Choroid plexus epithelial cell (primary cell): ENCODE results near the gene ITPKB.

Experiments
- DNase-seq: peaks from one replicate; pipeline ENCODE4 v3.0.0-alpha.2; 2010; ENCODE audit warnings: low read depth
- H3K4me3 ChIP-seq: 2 replicates; pipeline ENCODE4 v1.5.1; 2011; ENCODE audit warnings: low read depth, mild to moderate bottlenecking, control low read depth, low read length, moderate library complexity
- TF ChIP-seq, protein P1 (sequence below): conservative IDR thresholded peaks from 2 replicates; pipeline ENCODE4 v1.5.1; 2011; ENCODE audit warnings: low read depth, mild to moderate bottlenecking, control low read depth, inconsistent platforms, low read length, moderate library complexity

ITPKB gene

DNA sequence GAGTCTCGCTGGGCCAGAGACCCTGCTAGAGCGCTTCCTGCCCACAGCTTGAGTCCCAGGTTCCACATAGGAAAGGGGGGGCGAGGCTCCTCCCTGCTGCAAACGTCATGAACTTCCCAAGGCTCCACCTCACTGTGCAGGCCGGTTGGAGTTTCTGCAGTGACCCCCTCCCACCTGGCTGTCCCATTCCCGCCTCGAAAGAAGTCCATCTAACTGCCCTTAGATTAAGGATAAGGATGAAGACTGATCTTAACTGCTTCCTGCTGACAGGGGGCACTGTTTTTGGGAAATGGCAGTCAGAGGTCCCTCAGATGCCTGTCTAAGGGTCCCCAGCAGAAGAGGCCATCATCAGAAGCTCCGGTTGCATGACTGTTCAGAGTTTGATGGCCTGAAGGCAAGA, 127.8 kb downstream of the ITPKB start:
- TF ChIP-seq, protein P1, sequence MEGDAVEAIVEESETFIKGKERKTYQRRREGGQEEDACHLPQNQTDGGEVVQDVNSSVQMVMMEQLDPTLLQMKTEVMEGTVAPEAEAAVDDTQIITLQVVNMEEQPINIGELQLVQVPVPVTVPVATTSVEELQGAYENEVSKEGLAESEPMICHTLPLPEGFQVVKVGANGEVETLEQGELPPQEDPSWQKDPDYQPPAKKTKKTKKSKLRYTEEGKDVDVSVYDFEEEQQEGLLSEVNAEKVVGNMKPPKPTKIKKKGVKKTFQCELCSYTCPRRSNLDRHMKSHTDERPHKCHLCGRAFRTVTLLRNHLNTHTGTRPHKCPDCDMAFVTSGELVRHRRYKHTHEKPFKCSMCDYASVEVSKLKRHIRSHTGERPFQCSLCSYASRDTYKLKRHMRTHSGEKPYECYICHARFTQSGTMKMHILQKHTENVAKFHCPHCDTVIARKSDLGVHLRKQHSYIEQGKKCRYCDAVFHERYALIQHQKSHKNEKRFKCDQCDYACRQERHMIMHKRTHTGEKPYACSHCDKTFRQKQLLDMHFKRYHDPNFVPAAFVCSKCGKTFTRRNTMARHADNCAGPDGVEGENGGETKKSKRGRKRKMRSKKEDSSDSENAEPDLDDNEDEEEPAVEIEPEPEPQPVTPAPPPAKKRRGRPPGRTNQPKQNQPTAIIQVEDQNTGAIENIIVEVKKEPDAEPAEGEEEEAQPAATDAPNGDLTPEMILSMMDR: peak; percentile 15
- no peak for DNase-seq
- H3K4me3 ChIP-seq: no peak overlapping the region

DNA sequence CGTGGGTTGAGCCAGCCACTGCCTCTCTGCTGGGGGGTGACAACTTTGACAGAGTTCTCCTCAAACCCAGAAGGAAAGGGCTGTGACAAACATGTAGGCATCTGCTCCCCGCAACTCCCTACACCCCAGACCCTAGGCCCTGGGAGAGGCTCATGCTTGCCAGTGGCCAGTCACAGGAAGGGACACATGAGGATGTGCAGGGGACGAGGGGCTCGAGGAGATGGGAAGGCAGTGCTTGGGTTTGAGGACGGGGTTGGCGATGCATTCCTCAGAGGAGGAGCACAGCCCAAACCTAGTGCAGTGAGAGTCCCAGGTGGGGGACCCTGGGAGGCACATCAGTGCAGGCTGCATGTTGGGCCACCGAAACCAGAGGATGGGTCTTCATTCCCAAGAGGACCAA, 128.4 kb downstream of the ITPKB start:
- no peak for DNase-seq
- TF ChIP-seq, protein P1: no peak
- no peak overlapping the region for H3K4me3 ChIP-seq

DNA sequence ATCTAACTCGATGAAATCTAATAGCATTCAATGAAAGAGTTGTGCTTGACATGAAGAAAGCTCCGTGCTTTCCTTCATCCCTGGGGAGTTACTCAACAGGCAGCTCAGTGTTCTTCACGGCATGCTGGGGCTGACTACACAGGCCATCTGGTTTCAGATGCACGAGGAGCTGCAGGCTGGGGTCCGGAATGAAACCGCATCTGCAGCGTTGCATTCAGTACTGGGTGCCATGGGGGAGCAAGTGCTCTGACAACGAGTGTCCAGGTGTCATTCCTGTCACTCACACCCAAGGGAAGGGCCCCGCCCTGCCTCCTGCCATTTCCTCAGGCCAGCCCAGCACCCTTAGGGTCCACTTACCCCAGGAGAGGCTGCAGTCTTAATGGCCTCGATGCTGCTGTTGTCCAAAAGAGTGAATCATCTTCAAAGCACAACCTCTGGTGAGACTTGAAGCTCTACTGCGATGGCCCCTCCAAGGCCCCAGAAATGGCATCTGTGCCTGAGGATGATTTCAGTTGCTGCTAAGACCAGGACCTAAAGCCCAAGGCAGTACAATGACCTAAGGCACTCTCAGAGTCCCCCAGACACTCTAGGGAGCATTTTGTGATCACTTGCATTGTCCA, 129.1 kb downstream of the ITPKB start:
- DNase-seq: no peak
- TF ChIP-seq, protein P1: no peak

DNA sequence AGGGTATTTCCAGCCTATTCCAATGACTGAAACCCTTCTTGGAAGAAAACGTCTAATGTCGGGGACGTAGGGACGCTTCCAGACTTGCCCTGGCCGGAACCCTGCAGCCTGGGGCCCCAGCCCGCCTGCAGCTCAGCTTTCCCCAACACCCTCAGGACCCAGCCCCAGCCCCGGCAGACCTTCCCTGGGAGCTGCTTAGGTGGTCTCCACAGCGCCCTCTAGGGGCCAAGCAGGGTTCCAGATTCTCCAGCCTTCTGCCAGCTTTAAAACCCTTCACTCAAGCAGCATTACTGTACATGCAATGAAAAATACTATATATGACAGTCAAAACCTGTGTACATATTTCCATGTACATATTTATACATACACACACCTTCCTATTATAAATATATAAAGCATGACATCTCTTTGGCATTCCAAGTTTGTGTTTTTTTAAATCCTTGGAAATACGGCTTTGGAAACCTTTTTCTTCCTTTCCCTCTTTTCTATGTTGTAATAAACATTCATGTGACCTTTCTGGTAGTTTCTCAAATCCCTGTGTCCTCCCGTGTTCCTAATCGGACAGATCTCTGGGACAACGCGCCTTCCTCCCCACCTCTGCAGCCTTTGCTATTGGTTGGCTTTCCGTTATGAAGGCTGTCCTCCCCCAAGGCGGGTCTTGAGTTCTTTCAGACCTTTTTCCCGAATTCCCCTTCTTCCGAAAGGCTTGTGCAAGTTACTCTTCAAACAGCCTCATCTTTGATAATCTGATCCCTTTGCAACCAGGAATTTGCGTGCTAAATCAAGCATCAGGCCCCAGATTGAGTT, 130.2 kb downstream of the ITPKB start:
- H3K4me3 ChIP-seq: no peak overlapping the region
- TF ChIP-seq, protein P1: peak; percentile 89
- peak; percentile 82 for DNase-seq

More for the DNA sequence above, 129.1 kb downstream of the ITPKB start:
- H3K4me3 ChIP-seq: no peak overlapping the region

DNA sequence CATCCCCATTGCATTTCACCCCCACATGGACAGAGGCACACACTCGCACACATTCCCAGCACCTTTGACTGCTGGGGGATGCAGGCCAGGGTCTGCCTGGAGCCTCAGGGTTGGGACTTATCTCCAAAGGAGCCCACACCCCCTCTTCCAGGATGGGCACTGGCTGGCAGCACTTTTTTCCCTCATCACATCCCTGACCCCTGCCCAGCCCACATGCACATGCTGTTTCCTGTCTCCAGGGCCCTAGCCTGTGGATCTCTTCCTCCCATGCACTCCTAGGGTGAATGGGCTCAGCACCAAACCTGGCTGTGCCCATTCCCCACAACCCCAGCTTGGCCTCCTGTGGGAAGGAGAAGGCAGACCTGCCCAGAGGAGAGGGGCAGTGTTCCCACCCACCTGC, 131.3 kb downstream of the ITPKB start:
- TF ChIP-seq, protein P1: no peak
- DNase-seq: no peak
- H3K4me3 ChIP-seq: no peak overlapping the region

DNA sequence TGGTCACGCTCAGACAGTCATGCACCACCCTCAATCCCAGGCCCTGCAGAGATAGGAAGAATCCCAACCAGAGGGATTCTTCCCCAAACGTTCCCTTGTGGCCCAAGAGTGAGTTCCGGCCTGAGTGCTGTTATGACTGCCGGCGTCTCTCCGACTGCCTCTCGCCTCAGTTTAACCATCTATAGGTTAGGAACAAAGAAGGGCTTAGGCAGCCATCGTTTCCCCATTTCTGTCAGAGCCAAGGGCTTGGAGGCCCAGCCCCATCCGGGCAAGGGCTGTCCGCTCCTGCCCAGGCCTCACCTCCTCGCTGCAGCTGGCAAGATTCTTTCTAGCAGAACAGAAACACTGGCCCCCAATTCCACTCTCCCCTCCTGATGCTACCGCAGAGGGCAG, 131.8 kb downstream of the ITPKB start:
- TF ChIP-seq, protein P1: no peak

More for the DNA sequence above, 131.8 kb downstream of the ITPKB start:
- no peak for DNase-seq
- no peak overlapping the region for H3K4me3 ChIP-seq
